ENCODE data around the gene NUFIP1.
"Not testable (repeated sequence)": the region's sequence is repeated elsewhere in the genome, so short reads cannot be mapped to it uniquely, and the experiment has no call there.

Gene NUFIP1

DNA sequence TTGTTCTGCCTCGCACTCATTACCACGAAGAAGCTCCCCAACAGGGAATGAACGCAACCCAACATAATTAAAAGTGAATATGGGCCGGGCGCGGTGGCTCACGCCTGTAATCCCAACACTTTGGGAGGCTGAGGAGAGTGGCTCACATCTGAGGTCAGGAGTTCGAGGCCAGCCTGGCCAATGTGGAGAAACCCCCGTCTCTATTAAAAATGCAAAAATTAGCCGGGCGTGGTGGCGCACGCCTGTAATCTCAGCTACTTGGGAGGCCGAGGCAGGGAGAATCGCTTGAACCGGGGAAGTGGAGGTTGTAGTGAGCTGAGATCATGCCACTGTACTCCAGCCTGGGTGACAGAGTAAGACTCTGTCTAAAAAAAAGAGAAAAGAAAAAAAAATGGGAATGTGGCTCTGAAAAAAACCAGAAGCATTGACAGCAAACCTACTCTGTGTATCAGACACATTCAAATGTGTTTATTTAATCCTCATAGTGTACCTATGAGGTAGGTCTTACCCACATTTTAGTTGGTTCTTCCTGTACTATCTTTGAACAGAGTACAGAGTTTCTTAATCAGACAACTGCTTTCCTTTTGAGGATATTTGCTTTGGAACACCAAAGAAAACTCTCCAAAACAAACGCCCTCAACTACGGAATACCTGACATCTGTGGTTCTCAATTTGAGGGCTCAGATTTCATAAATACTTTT lies 70.0 kb downstream of the NUFIP1 start:
- DNase-seq = no peak

DNA sequence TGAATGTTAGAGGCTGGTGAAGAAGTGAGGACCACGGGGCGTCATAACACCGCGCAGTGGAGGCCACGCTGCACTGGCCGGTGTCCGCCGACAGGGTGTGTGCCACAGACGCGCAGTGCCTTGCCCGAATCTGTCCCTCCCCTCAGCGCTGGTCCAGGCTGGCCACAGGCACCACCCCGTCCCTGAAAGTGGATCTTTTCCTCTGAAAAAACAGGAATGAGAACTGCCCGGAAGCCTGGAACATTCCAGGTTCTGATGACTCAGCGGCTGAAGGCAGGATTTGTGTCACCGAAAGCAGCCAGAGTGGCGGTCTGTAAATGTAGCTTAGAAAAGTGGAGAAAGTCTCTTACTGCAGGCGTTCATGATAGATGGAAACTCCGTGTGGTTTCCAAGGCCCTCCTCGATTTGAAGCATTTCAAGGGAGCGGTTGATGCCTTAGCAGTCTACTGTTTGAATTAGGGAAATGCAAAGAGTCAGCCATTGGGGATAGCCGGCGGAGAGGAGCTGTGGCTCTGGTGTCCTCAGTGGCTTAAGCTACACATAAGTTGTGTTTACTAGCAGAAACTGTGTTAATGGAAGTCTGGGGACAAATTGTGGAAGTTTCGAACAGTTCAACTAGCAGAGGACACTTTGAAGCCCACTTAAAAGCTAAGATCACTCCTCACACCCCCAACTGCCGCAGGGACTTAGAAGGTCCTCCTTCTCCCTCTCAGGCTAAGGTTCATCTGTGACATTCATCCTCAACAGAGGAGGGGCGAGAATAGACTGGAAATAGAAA lies 70.8 kb downstream of the NUFIP1 start:
- DNase-seq = peak; percentile 86

DNA sequence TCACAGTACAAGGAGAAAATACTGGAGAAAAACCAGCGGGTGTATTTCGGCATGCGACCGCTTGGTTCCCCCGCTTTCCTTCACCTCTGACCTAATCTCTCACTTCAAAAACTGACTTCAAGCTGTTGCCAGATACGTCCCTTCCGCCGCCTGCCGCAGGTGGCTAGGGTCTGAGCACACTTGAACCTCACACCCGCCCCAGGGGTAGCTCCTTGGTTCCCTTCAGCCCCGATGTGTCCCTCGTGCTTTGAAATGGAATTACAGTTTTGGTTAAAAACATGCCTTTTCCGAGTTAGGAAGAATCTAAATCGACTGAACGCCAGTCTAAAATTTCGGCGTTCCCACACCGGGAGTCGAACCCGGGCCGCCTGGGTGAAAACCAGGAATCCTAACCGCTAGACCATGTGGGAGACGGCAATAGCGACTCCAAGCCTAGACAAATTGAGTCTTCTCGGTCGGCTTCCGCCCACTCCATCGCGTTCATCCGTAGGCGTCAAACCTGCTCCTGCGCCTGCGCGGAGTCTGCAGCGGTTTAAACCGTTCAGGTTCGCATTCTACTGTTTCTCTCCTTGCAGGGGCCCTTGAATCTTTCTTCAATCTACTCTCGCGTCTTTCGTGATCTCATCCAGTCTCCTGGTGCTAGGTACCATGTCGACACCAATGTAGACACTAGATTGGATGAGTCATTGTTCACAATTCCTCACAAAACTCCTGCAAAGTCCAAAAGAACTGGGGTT lies 71.5 kb downstream of the NUFIP1 start:
- peak; percentile 96 for DNase-seq

DNA sequence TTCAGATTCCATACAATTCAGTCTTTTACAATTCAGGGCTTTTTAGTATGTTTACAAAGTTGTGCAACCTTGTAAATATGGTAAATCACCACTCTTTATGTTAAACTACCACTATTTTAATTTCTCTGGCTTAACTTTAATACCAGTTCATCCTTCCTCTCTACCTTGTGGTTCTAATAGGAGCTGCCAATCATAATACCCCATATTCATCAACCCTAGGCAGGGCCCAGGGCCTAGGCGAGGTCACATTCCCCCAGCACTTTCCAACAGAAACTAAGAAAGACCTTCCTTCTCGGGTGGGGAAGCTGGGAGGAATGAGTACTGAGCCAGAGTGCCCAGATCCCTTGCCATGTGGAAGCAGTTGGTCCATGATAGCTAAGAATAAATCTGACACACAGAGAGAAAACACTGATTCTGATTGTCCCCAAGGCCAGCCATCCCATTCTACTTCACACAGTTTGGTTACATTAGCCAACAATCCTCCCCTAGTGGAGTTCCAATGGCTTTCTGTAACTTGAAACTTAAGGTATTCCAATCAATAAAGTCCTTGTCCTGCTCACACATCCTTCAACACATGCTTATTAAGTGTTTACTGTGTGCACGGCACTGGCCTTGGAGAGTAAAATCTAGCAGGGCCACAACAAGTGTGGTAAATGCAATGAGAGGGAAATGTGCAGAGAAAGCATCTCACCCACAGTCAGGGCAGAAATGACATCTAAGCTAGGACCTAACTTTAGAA lies 76.8 kb downstream of the NUFIP1 start:
- no peak for DNase-seq

DNA sequence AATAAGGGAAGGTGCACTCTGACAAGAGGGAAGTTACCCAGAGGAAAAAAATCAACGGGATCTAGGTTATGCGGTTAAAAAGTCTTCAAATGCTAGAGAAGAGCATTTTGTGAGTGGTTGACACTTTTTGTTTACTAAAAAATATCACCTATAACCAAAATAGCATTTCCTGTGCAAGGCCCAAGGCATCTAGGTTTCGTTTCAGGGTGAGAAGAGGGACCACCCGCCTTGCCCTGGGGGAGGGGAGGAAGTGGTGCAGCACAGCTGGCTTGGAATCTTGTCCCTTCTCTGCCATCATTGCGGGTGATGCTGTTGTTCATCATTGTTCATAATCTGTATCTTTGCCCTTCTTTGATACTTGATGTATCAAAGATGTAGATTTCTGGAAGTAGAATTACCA lies 80.6 kb downstream of the NUFIP1 start:
- DNase-seq = no peak

DNA sequence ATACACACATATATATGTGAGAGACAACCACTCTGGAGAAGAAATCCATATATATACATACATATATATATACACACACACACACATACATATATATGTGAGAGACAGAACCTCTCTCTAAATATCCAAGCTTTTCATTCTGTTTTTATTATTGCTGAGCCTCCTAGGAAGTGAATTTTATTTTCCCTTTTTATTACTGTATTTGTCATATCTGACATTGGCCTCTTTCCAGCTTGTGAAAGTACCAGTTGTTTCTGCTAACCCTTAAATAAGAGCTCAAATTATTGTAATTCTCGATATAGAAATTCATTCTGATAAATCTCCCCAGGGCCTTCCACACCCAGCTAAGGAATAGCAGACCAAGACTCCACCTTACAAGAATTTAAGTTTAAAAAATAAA lies 81.0 kb downstream of the NUFIP1 start:
- DNase-seq = no peak

DNA sequence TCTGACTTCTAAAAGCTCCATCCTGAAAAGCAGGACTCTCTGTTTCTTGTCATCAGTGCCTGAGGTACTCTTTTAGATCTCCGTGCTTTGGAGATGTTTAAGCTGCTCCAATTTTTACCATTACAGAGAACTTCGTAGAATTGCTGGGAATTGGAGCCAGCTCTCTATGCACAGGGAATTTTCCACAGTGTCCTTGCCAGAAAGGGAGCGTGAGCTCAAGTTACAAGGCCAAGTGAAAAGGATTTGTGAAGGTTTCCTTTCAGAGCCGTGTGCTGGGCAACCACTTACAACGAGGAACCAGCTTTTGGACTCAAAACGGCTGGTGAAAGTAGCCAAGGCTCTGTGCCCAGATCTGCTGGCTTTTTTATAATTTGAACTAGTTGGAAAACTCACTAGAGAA lies 82.6 kb downstream of the NUFIP1 start:
- no peak for DNase-seq

DNA sequence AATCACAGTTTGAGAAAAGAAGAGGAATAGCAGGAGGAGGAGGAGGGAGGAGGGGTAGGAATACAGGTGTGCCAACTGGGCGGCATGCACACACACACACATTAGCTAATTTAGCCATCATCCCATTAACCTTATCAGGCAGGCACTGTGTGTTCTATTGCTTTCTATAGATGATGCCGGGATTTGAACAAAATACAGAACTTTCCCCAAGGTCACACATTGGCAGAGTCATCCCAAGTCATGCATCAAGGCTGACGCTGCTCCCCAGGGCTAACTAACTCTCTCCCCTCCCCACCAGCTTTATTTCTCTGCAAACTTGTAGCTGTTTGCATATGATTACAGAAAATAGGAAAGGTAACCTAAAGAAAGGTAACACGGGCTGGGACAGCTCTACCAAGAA lies 83.0 kb downstream of the NUFIP1 start:
- no peak for DNase-seq

DNA sequence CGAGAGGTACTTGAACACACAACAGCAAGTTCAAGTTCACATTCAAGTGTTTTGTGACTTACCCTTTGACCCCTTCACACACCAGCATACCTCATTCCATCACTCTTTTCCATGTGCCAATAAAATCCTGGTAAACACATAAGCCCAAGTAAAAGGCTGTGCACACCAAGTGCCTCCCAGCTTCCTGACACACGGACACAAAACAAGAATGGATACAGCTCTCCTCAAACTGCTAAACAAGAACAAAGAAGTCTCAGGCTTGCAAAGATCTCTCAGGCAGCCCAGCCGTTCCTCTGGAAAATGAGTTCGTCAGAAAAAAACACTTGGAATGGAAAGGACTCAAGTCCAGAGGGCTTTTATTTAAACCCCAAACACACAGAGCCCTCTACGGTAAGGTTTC lies 83.7 kb downstream of the NUFIP1 start:
- DNase-seq = no peak

DNA sequence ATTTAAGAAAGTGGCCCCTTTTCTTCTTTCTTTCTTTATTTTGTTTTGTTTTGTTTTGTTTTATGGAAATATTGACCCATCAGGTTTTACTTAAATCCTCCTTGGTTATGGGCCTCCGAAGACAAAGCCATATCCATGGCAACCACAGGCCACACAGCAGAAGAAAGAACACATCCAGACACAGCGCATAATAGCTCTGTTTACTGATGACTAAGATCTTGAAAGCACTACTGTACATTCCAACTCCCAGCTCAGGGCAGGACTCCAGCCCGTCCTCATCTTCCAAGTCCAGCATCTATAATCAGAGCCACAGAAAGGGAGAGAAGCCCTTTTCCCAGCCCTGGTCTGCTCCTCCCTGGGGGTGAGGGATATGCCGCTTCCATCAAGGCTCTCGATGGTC lies 84.3 kb downstream of the NUFIP1 start:
- DNase-seq = peak; percentile 51

DNA sequence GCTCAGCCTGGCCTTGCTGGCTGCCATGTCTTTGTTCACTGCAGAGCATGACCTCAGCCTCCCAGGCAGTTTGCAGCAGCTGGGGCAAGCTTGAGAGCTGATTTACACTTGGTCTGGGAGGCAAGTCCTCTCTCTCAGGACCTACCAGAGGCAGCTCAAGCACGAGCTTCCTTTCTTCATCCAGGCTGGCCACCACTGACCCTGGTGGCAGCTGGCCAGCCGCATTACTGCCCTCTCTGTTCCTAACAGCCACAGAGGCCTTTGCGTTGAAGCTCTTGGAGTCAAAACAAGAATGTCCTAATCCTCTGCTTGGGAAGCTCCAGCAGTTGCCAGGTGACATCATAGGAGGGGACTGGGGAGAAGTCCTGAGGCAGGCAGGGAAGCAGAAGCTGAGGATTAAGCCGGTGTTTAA lies 85.7 kb downstream of the NUFIP1 start:
- no peak for DNase-seq

DNA sequence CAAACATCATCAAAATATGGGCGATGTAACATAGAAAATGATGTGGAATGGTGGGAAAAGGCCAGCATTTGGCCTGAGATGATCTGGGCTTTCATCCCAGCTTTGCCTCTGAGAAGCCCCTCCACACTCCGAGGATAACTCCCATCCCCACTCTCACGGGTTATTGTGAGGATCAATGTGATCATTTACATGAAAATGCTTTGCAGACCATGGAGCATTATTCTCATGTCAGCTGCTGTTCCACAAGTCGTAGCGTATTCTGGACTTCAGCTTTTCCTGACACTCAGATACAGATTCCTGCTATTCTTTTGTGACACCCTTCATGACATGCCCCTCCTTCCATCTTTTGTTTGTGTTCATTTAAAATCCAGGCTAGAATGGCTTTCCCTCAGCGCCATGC lies 86.5 kb downstream of the NUFIP1 start:
- DNase-seq = no peak

DNA sequence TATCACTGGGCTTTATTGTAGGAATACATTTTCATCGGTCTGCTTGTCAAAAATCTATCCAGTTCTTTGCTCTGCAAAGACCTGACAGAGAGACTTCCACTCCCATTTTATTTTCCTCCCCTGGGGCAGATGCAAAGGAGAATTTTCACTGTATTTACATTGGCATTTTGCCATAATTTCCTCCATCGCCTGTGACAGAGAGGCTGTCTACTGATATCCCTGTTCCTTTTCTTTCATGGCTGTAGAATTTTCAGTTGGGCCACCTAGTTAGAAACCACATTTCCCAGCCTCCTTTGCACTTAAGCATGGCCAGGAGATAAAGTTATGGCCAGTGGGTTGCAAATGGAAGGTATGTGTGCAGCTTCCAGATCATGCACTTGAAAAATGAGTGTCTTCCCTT lies 89.3 kb downstream of the NUFIP1 start:
- peak; percentile 90 for DNase-seq

DNA sequence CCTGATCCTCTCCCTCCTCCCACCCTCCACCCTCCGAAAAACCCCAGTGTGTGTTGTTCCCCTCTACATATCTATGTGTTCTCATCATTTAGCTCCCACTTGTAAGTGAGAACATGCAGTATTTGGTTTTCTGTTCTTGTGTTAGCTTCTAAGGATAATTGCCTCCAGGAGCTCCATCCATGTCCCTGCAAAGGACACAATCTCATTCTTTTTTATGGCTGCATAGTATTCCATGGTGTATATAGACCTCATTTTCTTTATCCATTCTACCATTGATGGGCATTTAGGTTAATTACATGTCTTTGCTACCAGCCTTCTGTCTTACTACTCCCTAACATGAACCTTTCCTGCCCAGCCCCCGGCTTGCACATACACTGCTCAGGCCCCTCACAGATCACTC lies 91.0 kb downstream of the NUFIP1 start:
- not testable (repeated sequence) for DNase-seq

DNA sequence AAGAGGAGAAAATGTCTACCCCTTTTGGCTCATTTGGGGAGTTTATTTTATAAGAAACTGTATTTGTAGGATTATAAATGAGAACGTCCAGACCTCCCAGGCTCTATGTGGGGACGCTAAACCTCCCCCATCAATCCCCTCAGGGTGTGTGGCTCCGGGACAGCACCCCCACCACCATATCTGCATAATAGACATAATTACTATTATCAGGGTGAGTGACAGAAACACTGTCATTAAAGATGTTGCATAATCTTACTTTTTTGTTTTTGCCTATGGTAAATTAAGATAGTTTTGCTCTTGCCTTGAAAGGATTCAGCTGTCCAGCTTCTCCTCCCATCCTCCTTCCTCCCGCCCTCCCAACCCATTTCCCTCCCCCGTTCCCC lies 93.3 kb downstream of the NUFIP1 start:
- peak; percentile 38 for DNase-seq

DNA sequence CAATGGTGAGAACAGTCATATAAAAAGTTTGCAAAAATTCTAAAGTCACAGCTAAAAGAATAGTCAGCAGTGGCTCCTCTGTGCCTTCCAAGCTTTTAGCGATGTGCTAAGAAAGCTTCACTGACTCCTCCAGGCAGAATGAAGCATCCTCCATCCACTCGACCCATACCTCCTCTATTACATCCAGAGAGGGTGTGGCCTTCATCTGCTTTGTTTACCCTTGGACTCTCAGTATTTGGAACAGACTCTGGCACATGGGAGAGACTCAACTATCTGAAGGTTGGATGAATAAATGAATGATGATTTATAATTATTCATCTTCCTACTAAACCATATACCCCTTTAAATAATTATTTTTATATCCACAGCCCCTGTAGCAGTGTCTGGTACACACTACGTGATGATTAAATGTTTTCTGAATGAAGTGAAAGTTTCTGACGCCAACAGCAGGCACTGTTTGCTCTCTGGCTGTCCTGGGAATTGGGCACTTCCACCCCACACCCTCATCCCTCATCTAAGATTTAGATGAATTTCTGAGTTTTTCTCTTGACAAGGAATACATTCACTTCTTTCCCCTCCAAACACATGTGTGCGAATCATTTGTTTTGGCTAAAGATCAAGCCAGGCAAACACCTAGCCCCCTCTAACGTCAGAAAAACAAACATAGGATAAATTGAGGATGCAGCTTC lies 93.9 kb downstream of the NUFIP1 start:
- DNase-seq = no peak

DNA sequence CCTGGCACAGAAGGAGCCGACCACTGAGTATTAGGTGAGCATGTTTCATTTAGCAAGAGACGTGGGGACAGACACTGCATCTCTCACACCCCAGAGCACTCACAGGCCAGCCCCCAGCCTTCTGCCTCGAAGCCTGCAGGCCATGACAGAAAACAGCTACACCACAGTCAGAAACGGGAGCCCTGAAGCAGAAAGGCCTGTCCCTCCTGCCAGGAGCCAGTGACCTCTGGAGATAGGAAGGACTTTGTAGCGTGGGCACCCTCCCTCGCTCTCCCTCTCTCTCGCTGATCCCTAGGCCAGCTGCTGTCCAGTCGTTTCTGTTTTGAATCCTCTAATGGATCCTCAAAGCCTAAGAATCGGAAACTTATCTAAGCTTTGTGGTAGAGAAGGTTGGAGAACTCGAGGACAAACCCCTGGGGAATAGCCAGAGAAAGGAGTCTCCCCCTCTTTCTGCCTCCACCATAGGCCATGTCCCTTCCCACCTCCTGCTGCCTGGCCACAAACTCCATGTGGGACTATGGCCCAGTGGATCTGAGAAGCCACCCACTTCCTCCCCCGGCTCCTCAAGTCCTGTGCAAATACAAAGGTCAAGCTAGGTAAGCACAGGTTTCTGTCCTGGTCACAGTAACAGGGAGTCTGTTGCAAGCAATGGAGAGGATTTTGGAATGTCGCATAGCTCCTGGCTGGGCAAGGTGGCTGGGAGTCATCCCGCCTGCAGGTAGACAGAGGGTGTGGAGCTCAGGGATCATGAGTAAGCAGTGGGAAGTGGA lies 95.1 kb downstream of the NUFIP1 start:
- DNase-seq = no peak
